Measurements from ENCODE around the gene CSNK2A3.

Gene CSNK2A3

GRCh38 chr11:11344045-11344444 lies 9.0 kb downstream of the CSNK2A3 start:
- Histone ChIP-seq H3K27ac (ENCODE audit: low read depth in 2 of 2, low read length in 2 of 2) (no peak overlapping the region), H3K9me3 (ENCODE audit: control insufficient read depth in 2 of 2, low read length in 2 of 2) (no peaks in the 10 kb centered on the region), H3K4me3 (ENCODE audit: low read length in 2 of 2) (no peak overlapping the region), H3K4me1 (ENCODE audit: control insufficient read depth in 2 of 2, insufficient read depth in 2 of 2, low read length in 2 of 2) (no peaks in the 10 kb centered on the region), H3K9ac (ENCODE audit: low read depth in 1 of 2, low read length in 2 of 2) (no peak overlapping the region), H3K27me3 (ENCODE audit: control insufficient read depth in 2 of 2, insufficient read depth in 2 of 2, low read length in 2 of 2) (no peaks in the 10 kb centered on the region), H3K36me3 (ENCODE audit: control insufficient read depth in 2 of 2, insufficient read depth in 2 of 2, low read length in 2 of 2) (no peaks in the 10 kb centered on the region)

GRCh38 chr11:11338304-11338703 lies 14.7 kb downstream of the CSNK2A3 start:
- Histone ChIP-seq H3K27ac (ENCODE audit: low read depth in 2 of 2, low read length in 2 of 2) (no peak overlapping the region), H3K4me3 (ENCODE audit: low read length in 2 of 2) (no peak overlapping the region), H3K4me1 (ENCODE audit: control insufficient read depth in 2 of 2, insufficient read depth in 2 of 2, low read length in 2 of 2) (no peaks in the 10 kb centered on the region), H3K9me3 (ENCODE audit: control insufficient read depth in 2 of 2, low read length in 2 of 2) (no peaks in the 10 kb centered on the region), H3K9ac (ENCODE audit: low read depth in 1 of 2, low read length in 2 of 2) (no peak overlapping the region), H3K27me3 (ENCODE audit: control insufficient read depth in 2 of 2, insufficient read depth in 2 of 2, low read length in 2 of 2) (no peaks in the 10 kb centered on the region), H3K36me3 (ENCODE audit: control insufficient read depth in 2 of 2, insufficient read depth in 2 of 2, low read length in 2 of 2) (no peaks in the 10 kb centered on the region)

GRCh38 chr11:11336664-11337063 lies 16.4 kb downstream of the CSNK2A3 start:
- Histone ChIP-seq H3K27me3 (ENCODE audit: control insufficient read depth in 2 of 2, insufficient read depth in 2 of 2, low read length in 2 of 2) (no peaks in the 10 kb centered on the region), H3K4me3 (ENCODE audit: low read length in 2 of 2) (no peak overlapping the region), H3K9me3 (ENCODE audit: control insufficient read depth in 2 of 2, low read length in 2 of 2) (no peaks in the 10 kb centered on the region), H3K27ac (ENCODE audit: low read depth in 2 of 2, low read length in 2 of 2) (no peak overlapping the region), H3K36me3 (ENCODE audit: control insufficient read depth in 2 of 2, insufficient read depth in 2 of 2, low read length in 2 of 2) (no peaks in the 10 kb centered on the region), H3K4me1 (ENCODE audit: control insufficient read depth in 2 of 2, insufficient read depth in 2 of 2, low read length in 2 of 2) (no peaks in the 10 kb centered on the region), H3K9ac (ENCODE audit: low read depth in 1 of 2, low read length in 2 of 2) (no peak overlapping the region)

GRCh38 chr11:11335043-11335442 lies 18.0 kb downstream of the CSNK2A3 start:
- Histone ChIP-seq H3K27ac (ENCODE audit: low read depth in 2 of 2, low read length in 2 of 2) (no peak overlapping the region), H3K36me3 (ENCODE audit: control insufficient read depth in 2 of 2, insufficient read depth in 2 of 2, low read length in 2 of 2) (no peaks in the 10 kb centered on the region), H3K4me3 (ENCODE audit: low read length in 2 of 2) (no peak overlapping the region), H3K9me3 (ENCODE audit: control insufficient read depth in 2 of 2, low read length in 2 of 2) (no peaks in the 10 kb centered on the region), H3K4me1 (ENCODE audit: control insufficient read depth in 2 of 2, insufficient read depth in 2 of 2, low read length in 2 of 2) (no peaks in the 10 kb centered on the region), H3K27me3 (ENCODE audit: control insufficient read depth in 2 of 2, insufficient read depth in 2 of 2, low read length in 2 of 2) (no peaks in the 10 kb centered on the region), H3K9ac (ENCODE audit: low read depth in 1 of 2, low read length in 2 of 2) (no peak overlapping the region)

GRCh38 chr11:11334607-11335006 lies 18.4 kb downstream of the CSNK2A3 start:
- H3K9ac ChIP-seq (ENCODE audit: low read depth in 1 of 2, low read length in 2 of 2): no peak overlapping the region
- no peaks in the 10 kb centered on the region for H3K9me3 ChIP-seq (ENCODE audit: control insufficient read depth in 2 of 2, low read length in 2 of 2)
- H3K27me3 ChIP-seq (ENCODE audit: control insufficient read depth in 2 of 2, insufficient read depth in 2 of 2, low read length in 2 of 2): no peaks in the 10 kb centered on the region
- no peaks in the 10 kb centered on the region for H3K4me1 ChIP-seq (ENCODE audit: control insufficient read depth in 2 of 2, insufficient read depth in 2 of 2, low read length in 2 of 2)
- no peak overlapping the region for H3K4me3 ChIP-seq (ENCODE audit: low read length in 2 of 2)
- H3K27ac ChIP-seq (ENCODE audit: low read depth in 2 of 2, low read length in 2 of 2): no peak overlapping the region
- H3K36me3 ChIP-seq (ENCODE audit: control insufficient read depth in 2 of 2, insufficient read depth in 2 of 2, low read length in 2 of 2): no peaks in the 10 kb centered on the region

GRCh38 chr11:11332141-11332710 lies 20.8 kb downstream of the CSNK2A3 start:
- H3K9ac ChIP-seq (ENCODE audit: low read depth in 1 of 2, low read length in 2 of 2): no peak overlapping the region
- H3K27ac ChIP-seq (ENCODE audit: low read depth in 2 of 2, low read length in 2 of 2): no peak overlapping the region
- H3K27me3 ChIP-seq (ENCODE audit: control insufficient read depth in 2 of 2, insufficient read depth in 2 of 2, low read length in 2 of 2): no peaks in the 10 kb centered on the region
- H3K4me3 ChIP-seq (ENCODE audit: low read length in 2 of 2): no peak overlapping the region
- no peaks in the 10 kb centered on the region for H3K36me3 ChIP-seq (ENCODE audit: control insufficient read depth in 2 of 2, insufficient read depth in 2 of 2, low read length in 2 of 2)
- no peaks in the 10 kb centered on the region for H3K4me1 ChIP-seq (ENCODE audit: control insufficient read depth in 2 of 2, insufficient read depth in 2 of 2, low read length in 2 of 2)
- H3K9me3 ChIP-seq (ENCODE audit: control insufficient read depth in 2 of 2, low read length in 2 of 2): no peaks in the 10 kb centered on the region

- H3K9me3 ChIP-seq (ENCODE audit: control insufficient read depth in 2 of 2, low read length in 2 of 2): no peaks in the 10 kb centered on the region
- no peaks in the 10 kb centered on the region for H3K27me3 ChIP-seq (ENCODE audit: control insufficient read depth in 2 of 2, insufficient read depth in 2 of 2, low read length in 2 of 2)
- H3K36me3 ChIP-seq (ENCODE audit: control insufficient read depth in 2 of 2, insufficient read depth in 2 of 2, low read length in 2 of 2): no peaks in the 10 kb centered on the region
- no peak overlapping the region for H3K27ac ChIP-seq (ENCODE audit: low read depth in 2 of 2, low read length in 2 of 2)
- H3K4me1 ChIP-seq (ENCODE audit: control insufficient read depth in 2 of 2, insufficient read depth in 2 of 2, low read length in 2 of 2): no peaks in the 10 kb centered on the region
- H3K9ac ChIP-seq (ENCODE audit: low read depth in 1 of 2, low read length in 2 of 2): no peak overlapping the region
- H3K4me3 ChIP-seq (ENCODE audit: low read length in 2 of 2): no peak overlapping the region
These were observed 23.8 kb downstream of the CSNK2A3 start for GRCh38 chr11:11329062-11329806.

GRCh38 chr11:11324090-11324489 lies 29.0 kb downstream of the CSNK2A3 start:
- H3K27ac ChIP-seq (ENCODE audit: low read depth in 2 of 2, low read length in 2 of 2): no peak overlapping the region
- H3K27me3 ChIP-seq (ENCODE audit: control insufficient read depth in 2 of 2, insufficient read depth in 2 of 2, low read length in 2 of 2): no peaks in the 10 kb centered on the region
- no peak overlapping the region for H3K4me3 ChIP-seq (ENCODE audit: low read length in 2 of 2)
- no peak overlapping the region for H3K9ac ChIP-seq (ENCODE audit: low read depth in 1 of 2, low read length in 2 of 2)
- no peaks in the 10 kb centered on the region for H3K4me1 ChIP-seq (ENCODE audit: control insufficient read depth in 2 of 2, insufficient read depth in 2 of 2, low read length in 2 of 2)
- no peaks in the 10 kb centered on the region for H3K36me3 ChIP-seq (ENCODE audit: control insufficient read depth in 2 of 2, insufficient read depth in 2 of 2, low read length in 2 of 2)
- H3K9me3 ChIP-seq (ENCODE audit: control insufficient read depth in 2 of 2, low read length in 2 of 2): no peaks in the 10 kb centered on the region

- no peaks in the 10 kb centered on the region for H3K9me3 ChIP-seq (ENCODE audit: control insufficient read depth in 2 of 2, low read length in 2 of 2)
- no peak overlapping the region for H3K4me3 ChIP-seq (ENCODE audit: low read length in 2 of 2)
These were observed 30.9 kb downstream of the CSNK2A3 start for GRCh38 chr11:11322101-11322500.

GRCh38 chr11:11320825-11321224 lies 32.2 kb downstream of the CSNK2A3 start:
- H3K36me3 ChIP-seq (ENCODE audit: control insufficient read depth in 2 of 2, insufficient read depth in 2 of 2, low read length in 2 of 2): no peaks in the 10 kb centered on the region
- no peak overlapping the region for H3K4me3 ChIP-seq (ENCODE audit: low read length in 2 of 2)
- no peak overlapping the region for H3K9ac ChIP-seq (ENCODE audit: low read depth in 1 of 2, low read length in 2 of 2)
- no peaks in the 10 kb centered on the region for H3K27me3 ChIP-seq (ENCODE audit: control insufficient read depth in 2 of 2, insufficient read depth in 2 of 2, low read length in 2 of 2)
- H3K27ac ChIP-seq (ENCODE audit: low read depth in 2 of 2, low read length in 2 of 2): no peak overlapping the region
- no peaks in the 10 kb centered on the region for H3K4me1 ChIP-seq (ENCODE audit: control insufficient read depth in 2 of 2, insufficient read depth in 2 of 2, low read length in 2 of 2)
- no peaks in the 10 kb centered on the region for H3K9me3 ChIP-seq (ENCODE audit: control insufficient read depth in 2 of 2, low read length in 2 of 2)

More at GRCh38 chr11:11322101-11322500, 30.9 kb downstream of the CSNK2A3 start:
- no peak overlapping the region for H3K27ac ChIP-seq (ENCODE audit: low read depth in 2 of 2, low read length in 2 of 2)
- H3K9ac ChIP-seq (ENCODE audit: low read depth in 1 of 2, low read length in 2 of 2): no peak overlapping the region
- H3K27me3 ChIP-seq (ENCODE audit: control insufficient read depth in 2 of 2, insufficient read depth in 2 of 2, low read length in 2 of 2): no peaks in the 10 kb centered on the region
- H3K4me1 ChIP-seq (ENCODE audit: control insufficient read depth in 2 of 2, insufficient read depth in 2 of 2, low read length in 2 of 2): no peaks in the 10 kb centered on the region
- no peaks in the 10 kb centered on the region for H3K36me3 ChIP-seq (ENCODE audit: control insufficient read depth in 2 of 2, insufficient read depth in 2 of 2, low read length in 2 of 2)

Data from mucosa of rectum (tissue), 2 donors.